Measurements from ENCODE around the gene CYP39A1.

GRCh38 chr6:46637145-46637544 lies 15.5 kb downstream of the CYP39A1 start:
- TF ChIP-seq MYC (IDR thresholded peaks at IDR 0.05; ENCODE audit: borderline replicate concordance, low read length): no peak
- TF ChIP-seq CTCF (IDR thresholded peaks at IDR 0.05): no peak
- TF ChIP-seq POLR2A (IDR thresholded peaks at IDR 0.05; ENCODE audit: low read length): no peak
- TF ChIP-seq SREBF2 (IDR thresholded peaks at IDR 0.05): no peak
- TF ChIP-seq CHD4 (IDR thresholded peaks at IDR 0.05; ENCODE audit: borderline replicate concordance): no peak
- TF ChIP-seq, protein P1, sequence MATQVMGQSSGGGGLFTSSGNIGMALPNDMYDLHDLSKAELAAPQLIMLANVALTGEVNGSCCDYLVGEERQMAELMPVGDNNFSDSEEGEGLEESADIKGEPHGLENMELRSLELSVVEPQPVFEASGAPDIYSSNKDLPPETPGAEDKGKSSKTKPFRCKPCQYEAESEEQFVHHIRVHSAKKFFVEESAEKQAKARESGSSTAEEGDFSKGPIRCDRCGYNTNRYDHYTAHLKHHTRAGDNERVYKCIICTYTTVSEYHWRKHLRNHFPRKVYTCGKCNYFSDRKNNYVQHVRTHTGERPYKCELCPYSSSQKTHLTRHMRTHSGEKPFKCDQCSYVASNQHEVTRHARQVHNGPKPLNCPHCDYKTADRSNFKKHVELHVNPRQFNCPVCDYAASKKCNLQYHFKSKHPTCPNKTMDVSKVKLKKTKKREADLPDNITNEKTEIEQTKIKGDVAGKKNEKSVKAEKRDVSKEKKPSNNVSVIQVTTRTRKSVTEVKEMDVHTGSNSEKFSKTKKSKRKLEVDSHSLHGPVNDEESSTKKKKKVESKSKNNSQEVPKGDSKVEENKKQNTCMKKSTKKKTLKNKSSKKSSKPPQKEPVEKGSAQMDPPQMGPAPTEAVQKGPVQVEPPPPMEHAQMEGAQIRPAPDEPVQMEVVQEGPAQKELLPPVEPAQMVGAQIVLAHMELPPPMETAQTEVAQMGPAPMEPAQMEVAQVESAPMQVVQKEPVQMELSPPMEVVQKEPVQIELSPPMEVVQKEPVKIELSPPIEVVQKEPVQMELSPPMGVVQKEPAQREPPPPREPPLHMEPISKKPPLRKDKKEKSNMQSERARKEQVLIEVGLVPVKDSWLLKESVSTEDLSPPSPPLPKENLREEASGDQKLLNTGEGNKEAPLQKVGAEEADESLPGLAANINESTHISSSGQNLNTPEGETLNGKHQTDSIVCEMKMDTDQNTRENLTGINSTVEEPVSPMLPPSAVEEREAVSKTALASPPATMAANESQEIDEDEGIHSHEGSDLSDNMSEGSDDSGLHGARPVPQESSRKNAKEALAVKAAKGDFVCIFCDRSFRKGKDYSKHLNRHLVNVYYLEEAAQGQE (IDR thresholded peaks at IDR 0.05): no peak

Measured in A549 (cell line).